Measurements from ENCODE around the gene SLC18A2. TPM values are rescaled to one million over a fixed set of nuclear protein-coding genes. Genes with fewer than 3 reads are reported as not detected.

Gene SLC18A2
- total RNA-seq, 1 experiment from 2014 or later = not detected

GRCh38 chr10:117253908-117254307 is 13.0 kb downstream of the SLC18A2 start:
- Mint-ChIP-seq H3K9me3 (ENCODE audit: unreplicated experiment) (no peaks in the 10 kb centered on the region), H3K27ac (ENCODE audit: low read depth, unreplicated experiment) (no peak overlapping the region), H3K4me1 (ENCODE audit: insufficient read depth, unreplicated experiment) (no peaks in the 10 kb centered on the region), H3K4me3 (ENCODE audit: unreplicated experiment) (no peak overlapping the region), H3K36me3 (ENCODE audit: insufficient read depth, unreplicated experiment) (no peaks in the 10 kb centered on the region), H3K27me3 (ENCODE audit: insufficient read depth, unreplicated experiment) (peaks cover 40% of the 10 kb centered on the region)
- no TSS peak for BruUV-seq (replicated peaks)
- DNase-seq (ENCODE audit: unreplicated experiment) = no peak
- intact Hi-C loops (cut with micrococcal nuclease) = no loop called here
- TF ChIP-seq, protein P1, sequence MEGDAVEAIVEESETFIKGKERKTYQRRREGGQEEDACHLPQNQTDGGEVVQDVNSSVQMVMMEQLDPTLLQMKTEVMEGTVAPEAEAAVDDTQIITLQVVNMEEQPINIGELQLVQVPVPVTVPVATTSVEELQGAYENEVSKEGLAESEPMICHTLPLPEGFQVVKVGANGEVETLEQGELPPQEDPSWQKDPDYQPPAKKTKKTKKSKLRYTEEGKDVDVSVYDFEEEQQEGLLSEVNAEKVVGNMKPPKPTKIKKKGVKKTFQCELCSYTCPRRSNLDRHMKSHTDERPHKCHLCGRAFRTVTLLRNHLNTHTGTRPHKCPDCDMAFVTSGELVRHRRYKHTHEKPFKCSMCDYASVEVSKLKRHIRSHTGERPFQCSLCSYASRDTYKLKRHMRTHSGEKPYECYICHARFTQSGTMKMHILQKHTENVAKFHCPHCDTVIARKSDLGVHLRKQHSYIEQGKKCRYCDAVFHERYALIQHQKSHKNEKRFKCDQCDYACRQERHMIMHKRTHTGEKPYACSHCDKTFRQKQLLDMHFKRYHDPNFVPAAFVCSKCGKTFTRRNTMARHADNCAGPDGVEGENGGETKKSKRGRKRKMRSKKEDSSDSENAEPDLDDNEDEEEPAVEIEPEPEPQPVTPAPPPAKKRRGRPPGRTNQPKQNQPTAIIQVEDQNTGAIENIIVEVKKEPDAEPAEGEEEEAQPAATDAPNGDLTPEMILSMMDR (IDR thresholded peaks at IDR 0.05; ENCODE audit: unreplicated experiment) = no peak
- POLR2A ChIA-PET = no interaction called here
- CTCF ChIA-PET = no interaction called here

DNA sequence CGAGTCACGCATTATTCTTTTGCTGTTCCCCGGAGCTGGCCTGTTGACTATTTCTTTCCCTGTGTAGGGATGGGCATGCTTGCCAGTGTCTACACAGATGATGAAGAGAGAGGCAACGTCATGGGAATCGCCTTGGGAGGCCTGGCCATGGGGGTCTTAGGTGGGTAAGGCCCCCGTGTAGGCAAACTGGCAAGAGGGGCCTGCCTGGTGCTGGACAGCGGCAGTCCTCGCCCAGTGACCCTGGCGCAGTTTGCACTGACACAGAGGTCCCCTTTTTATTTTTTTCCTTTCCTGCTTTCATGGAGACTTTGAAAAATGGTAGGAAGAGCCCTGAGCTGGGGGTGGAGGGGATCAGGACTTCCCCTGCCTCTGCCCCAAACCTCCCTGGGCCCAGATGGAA is 13.4 kb downstream of the SLC18A2 start:
- CTCF ChIA-PET = interaction anchor here (0.6 kb wide), 1 partner anchor 781 kb away, joined by 3 read pairs; no protein-coding TSS in a partner anchor
- POLR2A ChIA-PET = interaction anchor here (0.7 kb wide), 1 partner anchor 17 kb away, joined by 3 read pairs; no protein-coding TSS in a partner anchor
- H3K9me3 Mint-ChIP-seq (ENCODE audit: unreplicated experiment) = no peaks in the 10 kb centered on the region
- no peak overlapping the region for H3K4me3 Mint-ChIP-seq (ENCODE audit: unreplicated experiment)
- intact Hi-C loops (cut with micrococcal nuclease) = no loop called here
- no peaks in the 10 kb centered on the region for H3K4me1 Mint-ChIP-seq (ENCODE audit: insufficient read depth, unreplicated experiment)
- no peak overlapping the region for H3K27ac Mint-ChIP-seq (ENCODE audit: low read depth, unreplicated experiment)
- no TSS peak for BruUV-seq (replicated peaks)
- TF ChIP-seq, protein P1 (IDR thresholded peaks at IDR 0.05; ENCODE audit: unreplicated experiment) = no peak
- H3K27me3 Mint-ChIP-seq (ENCODE audit: insufficient read depth, unreplicated experiment) = peaks cover 40% of the 10 kb centered on the region
- no peaks in the 10 kb centered on the region for H3K36me3 Mint-ChIP-seq (ENCODE audit: insufficient read depth, unreplicated experiment)
- no peak for DNase-seq (ENCODE audit: unreplicated experiment)

- intact Hi-C loops (cut with micrococcal nuclease) = no loop called here
- peaks cover 40% of the 10 kb centered on the region for H3K27me3 Mint-ChIP-seq (ENCODE audit: insufficient read depth, unreplicated experiment)
Observed at GRCh38 chr10:117254774-117255735, 14.1 kb downstream of the SLC18A2 start.

More at GRCh38 chr10:117254774-117255735, 14.1 kb downstream of the SLC18A2 start:
- H3K36me3 Mint-ChIP-seq (ENCODE audit: insufficient read depth, unreplicated experiment) = no peaks in the 10 kb centered on the region
- DNase-seq (ENCODE audit: unreplicated experiment) = no peak
- H3K9me3 Mint-ChIP-seq (ENCODE audit: unreplicated experiment) = no peaks in the 10 kb centered on the region
- TF ChIP-seq, protein P1 (IDR thresholded peaks at IDR 0.05; ENCODE audit: unreplicated experiment) = no peak
- ChIA-PET POLR2A (interaction anchor here (0.7 kb wide), 1 partner anchor 17 kb away, joined by 3 read pairs; no protein-coding TSS in a partner anchor), CTCF (interaction anchor here (0.6 kb wide), 1 partner anchor 781 kb away, joined by 3 read pairs; no protein-coding TSS in a partner anchor)
- no peaks in the 10 kb centered on the region for H3K4me1 Mint-ChIP-seq (ENCODE audit: insufficient read depth, unreplicated experiment)
- H3K27ac Mint-ChIP-seq (ENCODE audit: low read depth, unreplicated experiment) = no peak overlapping the region
- no peak overlapping the region for H3K4me3 Mint-ChIP-seq (ENCODE audit: unreplicated experiment)
- no TSS peak for BruUV-seq (replicated peaks)

Data from MCF 10A (cell line).